Measurements from ENCODE around the gene ELOVL5.
"Not testable (repeated sequence)": the region's sequence is repeated elsewhere in the genome, so short reads cannot be mapped to it uniquely, and the experiment has no call there.

ELOVL5 gene

DNA sequence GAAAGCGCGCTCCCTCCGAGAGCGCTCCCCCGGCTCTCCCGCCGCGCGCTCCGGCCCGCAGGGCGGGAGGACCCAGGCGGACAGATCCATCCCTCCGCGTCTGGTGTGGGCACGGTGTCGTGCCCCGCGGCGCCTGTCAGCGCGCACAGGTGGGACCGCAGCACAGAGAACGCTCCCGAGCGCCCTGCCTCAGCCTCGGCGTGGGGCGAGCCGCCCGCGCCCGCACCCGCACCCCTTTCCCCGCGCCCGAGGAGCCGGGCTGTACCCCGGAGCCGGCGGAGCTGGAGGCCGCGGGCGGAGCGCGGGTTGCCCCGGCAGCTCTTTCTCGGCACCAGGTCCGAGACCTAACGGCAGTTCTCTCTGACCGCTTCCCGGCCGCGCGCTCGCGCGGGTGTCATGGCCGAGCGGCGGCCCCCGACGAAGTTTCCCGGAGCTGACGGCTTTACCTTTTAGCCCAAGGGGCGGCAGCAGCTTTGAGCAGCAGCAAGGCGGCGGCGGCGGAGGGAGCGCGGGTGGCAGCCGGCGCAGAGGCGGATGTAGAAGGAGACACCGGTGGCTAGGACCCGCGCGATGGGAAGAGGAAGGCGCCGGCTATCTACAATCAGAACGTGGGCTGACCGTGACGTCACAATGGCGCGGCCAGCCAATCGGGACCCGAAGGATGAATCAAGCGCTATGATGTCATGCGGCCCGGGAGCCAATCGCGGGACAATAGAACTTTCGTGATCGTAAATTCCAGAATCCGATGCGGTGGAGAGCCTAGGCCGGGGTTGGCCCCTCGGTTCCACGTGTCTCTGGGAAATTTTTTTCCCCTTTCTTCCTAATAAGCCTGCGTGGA, at the start of gene ELOVL5:
TSS of gene ELOVL5 (minus strand) at position 580 of the 838 bp plus-strand sequence. CDS start 53,251 bp downstream, outside the sequence.
- DNase-seq (ENCODE audit: low read depth in 2 of 2) = peak; percentile 91 to 95

GRCh38 chr6:53397283-53397682, 48.5 kb upstream of the ELOVL5 start:
- DNase-seq (ENCODE audit: low read depth in 2 of 2) = no peak

GRCh38 chr6:53395986-53396385, 47.2 kb upstream of the ELOVL5 start:
- DNase-seq (ENCODE audit: low read depth in 2 of 2) = no peak

GRCh38 chr6:53394704-53395103, 46.0 kb upstream of the ELOVL5 start:
- no peak for DNase-seq (ENCODE audit: low read depth in 2 of 2)

- DNase-seq (ENCODE audit: low read depth in 2 of 2) = no peak
Observed at GRCh38 chr6:53391170-53391569, 42.4 kb upstream of the ELOVL5 start.

DNA sequence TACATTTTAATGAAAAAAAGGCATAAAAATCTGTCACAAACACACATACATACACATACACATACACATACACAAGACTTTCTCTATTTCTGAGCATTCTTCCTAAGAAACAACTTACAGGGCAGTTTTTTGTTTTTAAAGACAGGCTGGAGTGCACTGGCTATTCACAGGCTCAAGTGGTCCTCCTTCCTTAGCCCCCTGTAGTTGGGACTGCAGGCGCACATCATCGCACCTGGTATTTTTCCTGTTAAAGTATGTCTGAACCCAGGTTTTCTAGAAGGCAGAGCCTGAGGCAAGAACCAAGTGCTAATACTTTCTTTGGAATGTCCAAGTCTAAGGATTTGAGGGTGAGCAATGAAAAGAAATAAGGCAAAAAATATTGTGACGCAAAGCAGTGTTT, 41.3 kb upstream of the ELOVL5 start:
- no peak for DNase-seq (ENCODE audit: low read depth in 2 of 2)

GRCh38 chr6:53388615-53389014, 39.9 kb upstream of the ELOVL5 start:
- not testable (repeated sequence) for DNase-seq (ENCODE audit: low read depth in 2 of 2)

DNA sequence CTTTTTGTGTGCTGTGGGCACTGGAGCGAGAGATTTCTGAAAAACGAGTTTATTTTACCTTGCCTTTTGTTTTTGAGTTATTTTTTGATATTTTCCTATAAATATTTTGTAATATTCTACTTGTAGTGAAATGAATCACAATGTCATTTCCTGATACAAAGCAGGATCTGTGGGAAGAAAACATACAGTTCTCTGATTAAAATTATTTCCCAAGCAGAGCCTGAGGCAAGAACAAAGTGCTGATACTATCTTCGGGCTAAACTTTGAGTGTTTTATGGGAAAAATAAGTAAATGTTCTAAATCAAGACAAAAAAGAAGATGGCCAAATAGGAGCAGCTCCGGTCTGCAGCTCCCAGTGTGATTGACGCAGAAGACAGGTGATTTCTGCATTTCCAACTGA, 33.7 kb upstream of the ELOVL5 start:
- no peak for DNase-seq (ENCODE audit: low read depth in 2 of 2)

DNA sequence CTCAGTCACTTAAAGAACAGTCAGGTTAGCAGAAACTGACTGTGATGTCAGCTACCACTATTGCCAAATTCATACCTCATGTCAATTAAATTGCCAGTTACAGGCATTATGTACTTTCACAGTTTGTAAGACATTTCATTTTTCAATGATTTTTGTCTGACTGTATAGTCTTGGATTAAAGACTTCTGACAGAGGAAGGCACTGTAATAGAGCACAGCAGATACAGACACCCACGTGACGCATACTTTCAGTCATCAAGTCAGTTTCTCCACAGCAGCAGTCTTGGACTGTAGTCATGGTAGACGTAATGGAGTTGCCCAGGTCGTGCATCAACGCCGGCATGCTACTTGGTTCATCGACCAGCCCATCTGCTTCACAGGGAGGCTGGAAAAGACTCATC, 29.5 kb upstream of the ELOVL5 start:
- DNase-seq (ENCODE audit: low read depth in 2 of 2) = no peak

GRCh38 chr6:53377793-53378192, 29.0 kb upstream of the ELOVL5 start:
- DNase-seq (ENCODE audit: low read depth in 2 of 2) = no peak

GRCh38 chr6:53377289-53377688, 28.5 kb upstream of the ELOVL5 start:
- no peak for DNase-seq (ENCODE audit: low read depth in 2 of 2)

DNA sequence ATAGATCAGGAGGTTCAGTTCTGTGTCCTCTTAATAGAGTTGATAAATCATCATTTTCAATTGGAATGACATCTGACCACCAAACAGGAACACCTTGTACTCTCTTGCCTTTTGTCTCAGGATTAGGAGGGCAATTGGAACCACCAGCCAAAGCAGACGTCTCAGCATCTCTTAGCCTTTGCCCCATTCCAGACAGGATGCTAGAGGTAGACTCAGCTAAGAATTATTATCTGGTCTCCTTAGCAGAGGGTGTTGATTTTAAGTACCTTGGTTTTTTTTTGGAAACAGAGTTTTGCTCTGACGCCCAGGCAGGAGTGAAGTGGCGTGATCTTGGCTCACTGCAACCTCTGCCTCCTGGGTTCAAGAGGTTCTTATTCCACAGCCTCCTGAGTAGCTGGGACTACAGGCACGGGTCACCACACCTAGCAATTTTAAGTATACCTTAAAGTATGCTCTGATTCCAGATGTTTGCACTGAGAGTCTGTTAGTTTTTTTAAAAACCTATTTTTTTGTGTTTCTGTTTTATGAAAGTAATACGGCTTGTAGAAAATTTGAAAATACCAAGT, 28.0 kb upstream of the ELOVL5 start:
- no peak for DNase-seq (ENCODE audit: low read depth in 2 of 2)

GRCh38 chr6:53375847-53376246, 27.1 kb upstream of the ELOVL5 start:
- no peak for DNase-seq (ENCODE audit: low read depth in 2 of 2)

GRCh38 chr6:53373638-53374037, 24.9 kb upstream of the ELOVL5 start:
- DNase-seq (ENCODE audit: low read depth in 2 of 2) = no peak

GRCh38 chr6:53369876-53370515, 21.2 kb upstream of the ELOVL5 start:
- no peak for DNase-seq (ENCODE audit: low read depth in 2 of 2)

- no peak for DNase-seq (ENCODE audit: low read depth in 2 of 2)
Observed at GRCh38 chr6:53369051-53369450, 20.3 kb upstream of the ELOVL5 start.

DNA sequence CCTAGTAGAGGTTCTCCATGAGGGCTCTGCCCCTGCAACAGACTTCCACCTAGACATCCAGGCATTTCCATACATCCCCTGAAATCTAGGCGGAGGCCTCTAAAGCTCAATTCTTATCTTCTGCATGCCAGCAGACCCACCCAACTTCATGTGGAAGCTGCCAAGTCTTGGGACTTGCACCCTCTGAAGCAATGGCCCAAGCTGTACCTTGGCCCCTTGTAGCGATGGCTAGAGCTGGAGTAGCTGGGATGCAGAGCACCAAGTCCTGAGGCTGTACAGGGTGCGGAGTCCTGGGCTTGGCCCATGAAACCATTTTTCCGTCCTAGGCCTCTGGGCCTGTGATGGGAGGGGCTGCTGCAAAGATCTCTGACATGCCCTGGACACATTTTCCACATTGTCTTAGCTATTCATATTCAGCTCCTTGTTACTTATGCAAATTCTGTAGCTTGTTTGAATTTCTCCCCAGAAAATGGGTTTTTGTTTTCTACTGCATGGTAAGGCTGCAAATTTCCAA, 17.4 kb upstream of the ELOVL5 start:
- DNase-seq (ENCODE audit: low read depth in 2 of 2) = no peak

- no peak for DNase-seq (ENCODE audit: low read depth in 2 of 2)
Observed at GRCh38 chr6:53363341-53364079, 14.8 kb upstream of the ELOVL5 start.

DNA sequence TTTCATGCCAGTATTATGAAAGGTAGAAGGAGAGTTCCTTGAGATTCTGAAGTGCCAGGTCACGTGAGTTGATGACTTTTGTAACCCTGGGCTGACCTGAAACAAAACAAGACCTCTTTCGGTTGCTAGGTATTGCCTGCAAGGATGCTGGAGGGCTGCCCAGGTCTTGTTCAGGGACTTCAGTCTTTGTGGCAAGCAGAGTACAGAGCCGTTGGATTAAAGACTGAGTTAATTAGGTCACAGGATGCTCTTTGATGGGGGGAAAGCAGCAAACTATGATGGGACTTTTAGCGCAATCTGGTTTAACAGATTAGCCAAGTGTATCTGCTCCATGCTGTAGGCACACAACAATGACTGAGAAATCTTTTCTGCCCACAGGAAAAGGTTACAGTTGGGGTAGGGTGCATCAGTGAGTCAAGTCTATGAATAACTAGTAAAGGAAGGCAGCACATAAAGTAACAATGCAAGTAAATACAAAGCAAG, 12.8 kb upstream of the ELOVL5 start:
- DNase-seq (ENCODE audit: low read depth in 2 of 2) = no peak

DNA sequence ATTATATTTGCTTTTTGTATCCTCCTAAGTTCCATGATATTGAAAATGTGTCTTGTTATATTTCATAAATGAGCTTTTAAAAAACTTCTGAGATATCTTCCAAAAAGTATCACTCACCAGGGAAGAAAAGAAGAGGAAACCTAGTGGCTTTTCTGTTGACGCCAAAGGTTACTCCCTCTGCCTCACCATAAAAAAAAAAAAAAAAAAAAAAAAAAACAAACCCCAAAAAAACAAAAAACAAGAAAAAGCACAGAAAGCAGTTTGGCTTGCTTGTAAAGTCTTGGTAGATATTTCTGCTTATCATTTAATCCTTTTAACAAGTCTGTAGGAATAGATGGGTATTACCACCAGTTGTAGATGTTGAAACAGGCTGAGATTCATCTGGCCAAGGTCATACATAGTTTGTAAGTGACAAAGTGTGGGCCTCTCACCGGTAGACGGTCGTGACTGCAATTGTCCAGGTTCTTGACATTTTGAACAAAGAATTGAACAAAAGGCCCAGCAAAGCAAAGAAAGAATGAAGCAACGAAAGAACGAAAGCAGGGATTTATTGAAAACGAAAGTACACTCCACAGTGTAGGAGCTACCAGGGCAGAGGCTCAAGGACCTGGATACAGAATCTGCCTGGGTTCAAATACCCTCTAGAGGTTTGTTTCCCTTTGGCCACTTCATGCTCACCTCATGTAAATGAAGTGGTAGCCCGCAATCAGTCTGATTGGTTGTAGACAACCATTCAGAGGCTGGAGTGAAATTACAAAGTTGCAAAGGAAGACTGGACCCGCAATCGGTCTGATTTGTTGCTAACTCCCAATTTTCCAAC, 11.6 kb upstream of the ELOVL5 start:
- DNase-seq (ENCODE audit: low read depth in 2 of 2) = no peak

GRCh38 chr6:53359843-53360092, 11.0 kb upstream of the ELOVL5 start:
- DNase-seq (ENCODE audit: low read depth in 2 of 2) = no peak
